ENCODE results near the gene TSPAN18.

Gene TSPAN18

GRCh38 chr11:44779736-44780520 lies 53.2 kb downstream of the TSPAN18 start:
- Histone ChIP-seq H3F3A (ENCODE audit: insufficient read depth, low read length) (no peaks in the 10 kb centered on the region), H3K9me3 (replicated peaks; ENCODE audit: insufficient read depth, low read length) (no peaks in the 10 kb centered on the region), H2AFZ (ENCODE audit: low read length) (no peak overlapping the region), H3K4me3 (ENCODE audit: low read length) (no peak overlapping the region), H3K27ac (ENCODE audit: low read length) (no peak overlapping the region), H3K4me2 (ENCODE audit: low read depth, low read length) (no peak overlapping the region), H3K27me3 (replicated peaks; ENCODE audit: insufficient read depth, low read length) (no peaks in the 10 kb centered on the region), H3K36me3 (replicated peaks; ENCODE audit: insufficient read depth, low read length) (no peaks in the 10 kb centered on the region), H4K20me1 (ENCODE audit: insufficient read depth, low read length) (no peaks in the 10 kb centered on the region), H3K4me1 (ENCODE audit: low read length) (no peaks in the 10 kb centered on the region), H3K79me2 (ENCODE audit: low read length) (no peaks in the 10 kb centered on the region), H3K9me2 (replicated peaks; ENCODE audit: insufficient read depth, low read length) (no peaks in the 10 kb centered on the region), H3K9ac (ENCODE audit: low read length) (no peak overlapping the region)
- no peak for DNase-seq
- TF ChIP-seq EZH2 (optimal IDR thresholded peaks at IDR 0.05; ENCODE audit: low read depth, low read length) (no peak), CTCF (IDR thresholded peaks at IDR 0.05; ENCODE audit: low read length) (no peak), EZH2phosphoT487 (IDR thresholded peaks at IDR 0.05; ENCODE audit: low read length) (no peak)

GRCh38 chr11:44780940-44781631 lies 54.3 kb downstream of the TSPAN18 start:
- DNase-seq = no peak
- no peaks in the 10 kb centered on the region for H3F3A ChIP-seq (ENCODE audit: insufficient read depth, low read length)

DNA sequence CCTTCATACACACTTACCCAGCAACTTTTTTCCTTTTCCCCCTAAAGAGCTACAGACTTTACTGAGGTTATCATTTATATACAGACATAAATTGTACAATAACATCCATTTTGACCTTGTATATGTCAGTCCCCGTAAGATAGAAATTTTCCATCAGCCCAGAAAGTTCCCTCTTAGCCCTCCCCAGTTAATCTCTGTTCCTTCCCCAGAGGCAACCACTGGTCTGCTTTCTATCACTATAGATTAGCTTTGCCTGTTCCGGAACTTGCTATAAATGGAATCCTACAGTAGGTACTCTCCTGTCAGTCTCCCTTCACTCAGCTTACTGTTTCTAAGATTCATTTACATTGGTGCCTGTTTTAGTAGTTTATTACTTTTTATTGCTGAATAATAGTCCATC lies 54.9 kb downstream of the TSPAN18 start:
- H3K36me3 ChIP-seq (replicated peaks; ENCODE audit: insufficient read depth, low read length) = no peaks in the 10 kb centered on the region
- H3K9ac ChIP-seq (ENCODE audit: low read length) = no peak overlapping the region
- no peaks in the 10 kb centered on the region for H3K79me2 ChIP-seq (ENCODE audit: low read length)
- DNase-seq = no peak
- no peak overlapping the region for H2AFZ ChIP-seq (ENCODE audit: low read length)
- no peaks in the 10 kb centered on the region for H3K9me2 ChIP-seq (replicated peaks; ENCODE audit: insufficient read depth, low read length)
- H3K4me1 ChIP-seq (ENCODE audit: low read length) = no peaks in the 10 kb centered on the region
- no peak overlapping the region for H3K4me2 ChIP-seq (ENCODE audit: low read depth, low read length)
- H3K27me3 ChIP-seq (replicated peaks; ENCODE audit: insufficient read depth, low read length) = no peaks in the 10 kb centered on the region
- TF ChIP-seq EZH2 (optimal IDR thresholded peaks at IDR 0.05; ENCODE audit: low read depth, low read length) (no peak), CTCF (IDR thresholded peaks at IDR 0.05; ENCODE audit: low read length) (no peak), EZH2phosphoT487 (IDR thresholded peaks at IDR 0.05; ENCODE audit: low read length) (no peak)
- H3K9me3 ChIP-seq (replicated peaks; ENCODE audit: insufficient read depth, low read length) = no peaks in the 10 kb centered on the region
- H3K27ac ChIP-seq (ENCODE audit: low read length) = no peak overlapping the region
- no peaks in the 10 kb centered on the region for H4K20me1 ChIP-seq (ENCODE audit: insufficient read depth, low read length)
- no peaks in the 10 kb centered on the region for H3F3A ChIP-seq (ENCODE audit: insufficient read depth, low read length)
- no peak overlapping the region for H3K4me3 ChIP-seq (ENCODE audit: low read length)

More at GRCh38 chr11:44780940-44781631, 54.3 kb downstream of the TSPAN18 start:
- TF ChIP-seq EZH2phosphoT487 (IDR thresholded peaks at IDR 0.05; ENCODE audit: low read length) = no peak
- no peak for TF ChIP-seq CTCF (IDR thresholded peaks at IDR 0.05; ENCODE audit: low read length)
- TF ChIP-seq EZH2 (optimal IDR thresholded peaks at IDR 0.05; ENCODE audit: low read depth, low read length) = no peak
- no peaks in the 10 kb centered on the region for H3K4me1 ChIP-seq (ENCODE audit: low read length)
- H3K27ac ChIP-seq (ENCODE audit: low read length) = no peak overlapping the region
- no peaks in the 10 kb centered on the region for H4K20me1 ChIP-seq (ENCODE audit: insufficient read depth, low read length)
- no peak overlapping the region for H2AFZ ChIP-seq (ENCODE audit: low read length)
- no peaks in the 10 kb centered on the region for H3K27me3 ChIP-seq (replicated peaks; ENCODE audit: insufficient read depth, low read length)
- H3K4me2 ChIP-seq (ENCODE audit: low read depth, low read length) = no peak overlapping the region
- H3K36me3 ChIP-seq (replicated peaks; ENCODE audit: insufficient read depth, low read length) = no peaks in the 10 kb centered on the region
- H3K79me2 ChIP-seq (ENCODE audit: low read length) = no peaks in the 10 kb centered on the region
- H3K9ac ChIP-seq (ENCODE audit: low read length) = no peak overlapping the region
- no peaks in the 10 kb centered on the region for H3K9me2 ChIP-seq (replicated peaks; ENCODE audit: insufficient read depth, low read length)
- no peak overlapping the region for H3K4me3 ChIP-seq (ENCODE audit: low read length)
- H3K9me3 ChIP-seq (replicated peaks; ENCODE audit: insufficient read depth, low read length) = no peaks in the 10 kb centered on the region
